ENCODE results near the gene RAMP3.

Gene RAMP3

GRCh38 chr7:45189151-45189970 lies 31.8 kb downstream of the RAMP3 start:
- Histone ChIP-seq H3K27me3 (ENCODE audit: insufficient read depth, poor library complexity, severe bottlenecking) (no peaks in the 10 kb centered on the region), H3K4me1 (ENCODE audit: insufficient read depth, poor library complexity, severe bottlenecking) (no peaks in the 10 kb centered on the region), H3K4me3 (ENCODE audit: severe bottlenecking) (no peak overlapping the region), H3K36me3 (ENCODE audit: low read depth) (no peaks in the 10 kb centered on the region), H3K9me3 (ENCODE audit: severe bottlenecking) (no peaks in the 10 kb centered on the region), H3K27ac (ENCODE audit: poor library complexity, severe bottlenecking) (no peak overlapping the region)
- TF ChIP-seq CTCF (IDR thresholded peaks at IDR 0.05; ENCODE audit: poor library complexity, severe bottlenecking) = no peak
- ATAC-seq (ENCODE audit: low read depth) (no peak), DNase-seq (ENCODE audit: low spot score) (no peak)

GRCh38 chr7:45190406-45191165 lies 33.0 kb downstream of the RAMP3 start:
- ATAC-seq (ENCODE audit: low read depth) = no peak
- no peaks in the 10 kb centered on the region for H3K36me3 ChIP-seq (ENCODE audit: low read depth)
- H3K9me3 ChIP-seq (ENCODE audit: severe bottlenecking) = no peaks in the 10 kb centered on the region
- TF ChIP-seq CTCF (IDR thresholded peaks at IDR 0.05; ENCODE audit: poor library complexity, severe bottlenecking) = no peak
- no peaks in the 10 kb centered on the region for H3K27me3 ChIP-seq (ENCODE audit: insufficient read depth, poor library complexity, severe bottlenecking)
- no peaks in the 10 kb centered on the region for H3K4me1 ChIP-seq (ENCODE audit: insufficient read depth, poor library complexity, severe bottlenecking)
- no peak for DNase-seq (ENCODE audit: low spot score)
- no peak overlapping the region for H3K27ac ChIP-seq (ENCODE audit: poor library complexity, severe bottlenecking)
- H3K4me3 ChIP-seq (ENCODE audit: severe bottlenecking) = no peak overlapping the region

- no peak for TF ChIP-seq CTCF (IDR thresholded peaks at IDR 0.05; ENCODE audit: poor library complexity, severe bottlenecking)
- Histone ChIP-seq H3K36me3 (ENCODE audit: low read depth) (no peaks in the 10 kb centered on the region), H3K4me1 (ENCODE audit: insufficient read depth, poor library complexity, severe bottlenecking) (no peaks in the 10 kb centered on the region), H3K9me3 (ENCODE audit: severe bottlenecking) (no peaks in the 10 kb centered on the region), H3K27me3 (ENCODE audit: insufficient read depth, poor library complexity, severe bottlenecking) (no peaks in the 10 kb centered on the region), H3K27ac (ENCODE audit: poor library complexity, severe bottlenecking) (no peak overlapping the region), H3K4me3 (ENCODE audit: severe bottlenecking) (no peak overlapping the region)
- DNase-seq (ENCODE audit: low spot score) (no peak), ATAC-seq (ENCODE audit: low read depth) (no peak)
Measured at GRCh38 chr7:45191396-45191795, 33.8 kb downstream of the RAMP3 start.

- no peak for ATAC-seq (ENCODE audit: low read depth)
- no peak for DNase-seq (ENCODE audit: low spot score)
- H3K36me3 ChIP-seq (ENCODE audit: low read depth) = no peaks in the 10 kb centered on the region
- no peaks in the 10 kb centered on the region for H3K4me1 ChIP-seq (ENCODE audit: insufficient read depth, poor library complexity, severe bottlenecking)
- H3K27me3 ChIP-seq (ENCODE audit: insufficient read depth, poor library complexity, severe bottlenecking) = no peaks in the 10 kb centered on the region
- no peaks in the 10 kb centered on the region for H3K9me3 ChIP-seq (ENCODE audit: severe bottlenecking)
- no peak overlapping the region for H3K4me3 ChIP-seq (ENCODE audit: severe bottlenecking)
- no peak overlapping the region for H3K27ac ChIP-seq (ENCODE audit: poor library complexity, severe bottlenecking)
- TF ChIP-seq CTCF (IDR thresholded peaks at IDR 0.05; ENCODE audit: poor library complexity, severe bottlenecking) = no peak
Measured at GRCh38 chr7:45192621-45193041, 35.0 kb downstream of the RAMP3 start.

Data from RWPE2 (cell line).